T-helper 22 cell (primary cell): Measurements from ENCODE around the gene FARP1.
"Not testable (repeated sequence)": the region's sequence is repeated elsewhere in the genome, so short reads cannot be mapped to it uniquely, and the experiment has no call there.

Source experiments
- DNase-seq: peaks from one replicate; pipeline ENCODE4 v3.0.0-alpha.2; 2020; ENCODE audit warnings: low read depth

The FARP1 gene

DNA sequence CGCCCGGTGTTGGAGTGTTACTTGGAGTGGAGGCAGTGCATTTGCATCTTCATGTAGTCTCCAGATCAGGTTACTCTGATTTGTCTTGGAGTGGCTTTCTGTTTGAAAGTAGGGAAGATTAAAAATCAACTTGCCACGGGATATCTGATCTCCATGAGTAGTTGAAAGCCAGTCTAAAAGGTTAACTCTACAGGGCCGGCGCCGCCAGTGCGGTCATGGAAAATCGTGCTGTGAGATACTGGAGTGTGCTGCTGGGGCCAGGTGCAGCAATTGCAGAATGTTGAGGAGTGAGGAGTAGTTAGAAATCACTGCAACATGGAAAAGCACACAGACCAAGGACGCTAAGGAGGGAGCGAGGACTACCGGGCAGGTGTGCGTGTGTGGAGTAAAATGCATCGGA is 259.0 kb downstream of the FARP1 start:
- DNase-seq, result no peak

DNA sequence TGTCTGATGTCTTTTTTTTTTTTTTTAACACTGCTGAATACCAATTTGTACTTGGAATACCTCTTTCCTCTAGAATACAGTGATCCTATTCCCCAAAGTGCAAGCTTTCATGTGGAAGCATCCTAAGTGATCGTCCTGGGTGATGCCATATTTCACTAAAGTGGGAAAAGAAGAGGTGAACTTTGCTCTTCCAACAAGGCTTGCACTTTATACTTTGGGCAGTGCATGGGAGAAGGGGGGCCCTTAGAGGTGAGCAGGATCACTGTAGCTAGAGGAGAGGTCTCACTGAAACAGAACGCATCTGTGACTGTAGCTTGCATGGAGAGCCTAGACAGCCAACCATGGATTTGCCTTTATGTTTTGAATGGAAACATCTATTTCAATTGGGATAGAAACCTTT is 260.2 kb downstream of the FARP1 start:
- no peak for DNase-seq

DNA sequence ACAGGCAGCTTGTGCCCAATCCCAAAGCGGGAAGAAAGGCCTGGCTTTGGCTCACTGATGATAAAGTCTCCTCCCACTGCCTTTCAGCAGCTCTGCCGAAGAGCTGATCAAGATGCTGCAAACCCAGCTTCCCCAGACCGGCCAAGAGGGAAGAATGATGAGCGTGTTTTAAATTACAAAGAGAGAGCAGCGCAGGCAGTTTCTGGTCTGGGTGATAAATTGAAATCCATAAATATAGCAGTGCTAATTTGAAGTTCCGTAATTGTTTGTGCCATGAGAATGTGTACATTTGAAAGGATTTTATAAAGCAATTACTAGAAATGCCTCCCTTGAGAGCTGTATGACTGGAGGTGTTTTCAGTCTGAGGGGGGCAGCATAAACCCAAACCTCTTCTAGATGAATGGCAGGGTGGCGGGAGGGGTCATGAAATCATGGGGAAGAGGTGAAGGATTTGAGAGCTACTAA is 262.2 kb downstream of the FARP1 start:
- no peak for DNase-seq

DNA sequence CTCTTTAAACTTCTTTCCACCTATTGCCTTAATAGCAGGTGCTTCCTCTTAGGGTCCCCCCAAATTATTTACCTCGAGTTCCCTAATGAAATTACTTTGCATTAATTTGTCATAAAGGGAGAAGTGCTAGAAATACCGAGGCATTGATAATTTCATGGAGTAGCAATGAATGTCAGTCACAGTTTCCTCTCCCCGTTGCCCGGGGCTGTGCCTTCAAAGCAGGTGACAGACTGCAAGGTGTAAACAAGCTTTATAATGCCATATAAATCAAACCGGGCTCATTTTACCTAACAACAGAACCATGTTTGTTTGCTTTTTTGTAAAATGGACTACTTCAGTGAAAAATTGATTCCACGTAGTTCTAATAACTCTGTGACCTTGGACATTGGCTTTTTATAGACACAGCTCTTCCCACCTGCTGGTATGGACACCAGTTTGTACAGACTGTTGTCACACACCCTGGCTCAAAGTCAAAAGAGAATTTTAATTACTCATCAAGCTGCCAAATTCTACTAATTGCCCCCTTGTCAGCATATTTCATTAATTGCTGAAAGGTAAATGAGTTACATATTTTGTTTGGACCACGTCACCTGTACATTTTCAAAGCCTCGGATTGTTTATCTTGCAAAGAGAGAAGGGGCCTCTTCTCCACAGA is 262.9 kb downstream of the FARP1 start:
- DNase-seq, result no peak

DNA sequence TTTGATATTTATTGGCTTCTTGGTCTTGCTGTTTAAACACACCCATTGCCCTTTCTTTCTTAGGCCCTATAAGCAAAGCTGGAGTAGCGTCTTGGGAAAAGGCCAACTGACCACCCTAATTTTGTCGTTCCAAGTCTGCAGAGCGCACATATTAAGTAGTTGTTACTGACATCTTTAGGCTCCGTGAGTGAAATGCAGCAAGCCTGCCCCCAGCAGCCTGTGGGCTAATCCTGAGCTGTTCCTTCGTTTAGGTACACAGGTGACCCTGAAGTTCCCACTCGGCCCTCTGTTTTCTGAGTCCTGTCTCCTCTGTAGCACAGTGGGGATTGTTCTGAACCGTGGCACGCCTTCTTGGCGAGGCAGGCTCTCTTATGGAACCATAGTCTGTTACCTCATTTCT is 263.5 kb downstream of the FARP1 start:
- no peak for DNase-seq

DNA sequence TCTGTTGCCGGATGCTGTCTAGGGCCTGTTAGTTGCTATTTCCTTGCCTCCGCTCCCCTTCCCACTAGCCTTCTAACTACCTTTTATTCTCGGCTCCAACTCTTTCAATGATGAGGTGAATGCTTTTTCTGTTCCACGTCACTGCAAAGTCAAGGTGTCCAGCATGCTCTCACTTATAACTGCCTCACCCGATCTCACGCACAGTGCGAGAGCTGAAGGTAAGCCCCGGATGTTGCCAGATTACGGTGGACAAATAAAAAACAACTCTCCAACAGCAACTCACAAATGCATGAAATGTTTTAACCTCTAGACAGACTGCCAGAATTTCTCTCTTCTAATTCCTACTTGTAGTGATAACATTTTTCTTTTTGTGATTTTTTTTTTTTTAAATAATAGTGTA is 264.1 kb downstream of the FARP1 start:
- no peak for DNase-seq

DNA sequence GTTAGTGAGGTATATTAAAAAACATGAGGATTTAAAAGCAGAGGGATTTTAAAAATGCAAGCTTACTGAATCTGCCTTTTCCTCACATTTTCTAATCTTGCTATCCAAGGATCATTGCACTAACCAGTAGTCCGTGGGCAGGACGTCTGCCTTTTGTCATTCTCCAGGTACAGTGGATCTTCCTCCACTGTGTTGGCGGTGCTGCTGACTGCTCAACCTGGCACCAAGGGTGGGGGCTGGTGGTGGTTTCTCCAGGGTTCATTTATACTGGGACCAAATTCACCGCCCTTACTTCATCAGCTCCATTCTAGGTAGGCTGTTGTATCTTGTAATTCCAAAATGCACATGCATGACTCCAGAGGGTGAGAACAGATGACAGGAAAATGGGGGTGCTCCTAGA is 264.7 kb downstream of the FARP1 start:
- no peak for DNase-seq

DNA sequence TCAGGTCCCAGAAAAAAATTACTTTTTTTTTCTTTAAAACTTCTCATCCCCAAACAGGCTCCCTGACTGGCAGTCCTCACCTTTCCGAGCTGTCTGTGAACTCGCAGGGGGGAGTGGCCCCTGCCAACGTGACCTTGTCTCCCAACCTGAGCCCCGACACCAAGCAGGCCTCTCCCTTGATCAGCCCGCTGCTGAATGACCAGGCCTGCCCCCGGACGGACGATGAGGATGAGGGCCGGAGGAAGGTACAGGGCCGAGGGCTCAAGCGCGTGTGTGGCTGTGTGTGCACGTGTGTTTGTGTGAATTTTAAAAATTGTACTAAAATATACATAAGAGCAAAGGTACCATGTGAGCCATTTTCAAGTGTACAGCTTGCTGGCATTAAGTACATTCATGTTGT is 266.4 kb downstream of the FARP1 start:
- no peak for DNase-seq

DNA sequence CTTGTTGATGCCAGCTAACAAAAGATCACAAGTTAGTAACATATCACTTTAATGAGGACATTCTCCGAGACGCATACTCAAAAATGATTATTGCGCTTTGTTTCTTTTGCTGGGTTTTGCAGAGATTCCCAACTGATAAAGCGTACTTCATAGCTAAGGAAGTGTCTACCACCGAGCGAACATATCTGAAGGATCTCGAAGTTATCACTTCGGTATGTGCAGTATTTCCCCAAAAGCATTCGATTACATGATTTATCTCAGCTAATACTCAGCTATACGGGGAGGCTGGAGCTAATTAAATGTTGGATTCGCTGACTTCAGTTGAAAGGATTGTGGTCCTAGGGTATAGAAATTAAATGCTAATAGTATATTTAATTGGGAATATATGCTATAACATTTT is 267.7 kb downstream of the FARP1 start:
- DNase-seq, result no peak

DNA sequence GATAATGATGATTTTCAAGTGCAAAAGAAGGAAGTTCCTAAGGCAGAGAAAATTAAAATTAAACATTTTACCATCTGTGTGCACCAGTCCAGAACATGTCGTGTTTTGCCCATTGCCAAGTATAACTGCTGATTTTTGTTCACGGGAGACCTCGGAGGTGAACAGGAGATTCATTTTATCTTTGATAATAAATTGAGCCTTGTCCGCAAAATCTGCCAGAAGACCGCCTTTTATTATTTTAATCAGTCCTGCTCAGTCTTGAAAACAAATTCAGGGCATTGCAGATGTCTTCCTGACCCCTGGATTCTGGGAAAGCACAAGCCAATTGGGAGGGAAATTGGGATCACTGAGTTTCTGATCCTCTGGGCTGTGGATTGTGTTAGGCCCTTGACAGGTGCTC is 268.1 kb downstream of the FARP1 start:
- DNase-seq, result no peak

DNA sequence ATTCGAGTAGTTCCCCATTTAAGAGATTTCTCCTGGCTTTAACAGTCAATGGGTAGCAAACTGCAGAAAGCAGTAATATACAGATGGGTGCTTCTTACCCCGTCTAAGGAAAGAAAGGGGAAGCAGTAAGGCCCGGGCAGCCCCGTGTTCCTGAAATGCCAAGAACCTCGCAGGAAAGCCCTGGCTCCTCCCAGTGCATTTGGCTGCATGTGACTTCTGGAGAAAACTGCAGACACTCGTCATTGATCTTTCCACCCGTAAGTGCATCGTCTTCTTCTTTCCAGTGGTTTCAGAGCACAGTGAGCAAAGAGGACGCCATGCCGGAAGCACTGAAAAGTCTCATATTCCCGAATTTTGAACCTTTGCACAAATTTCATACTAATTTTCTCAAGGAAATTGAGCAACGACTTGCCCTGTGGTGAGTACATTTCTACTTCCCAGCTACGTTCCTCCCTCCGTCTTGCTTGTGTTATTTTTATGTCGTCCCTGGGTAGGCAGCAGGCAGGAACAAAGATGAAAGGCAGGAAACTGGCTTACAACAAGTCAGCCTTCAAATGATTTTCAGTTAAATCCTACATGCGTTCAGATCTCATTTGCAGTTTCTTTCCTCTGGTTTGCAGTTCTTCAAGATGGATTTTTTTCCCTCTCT is 268.8 kb downstream of the FARP1 start:
- no peak for DNase-seq

DNA sequence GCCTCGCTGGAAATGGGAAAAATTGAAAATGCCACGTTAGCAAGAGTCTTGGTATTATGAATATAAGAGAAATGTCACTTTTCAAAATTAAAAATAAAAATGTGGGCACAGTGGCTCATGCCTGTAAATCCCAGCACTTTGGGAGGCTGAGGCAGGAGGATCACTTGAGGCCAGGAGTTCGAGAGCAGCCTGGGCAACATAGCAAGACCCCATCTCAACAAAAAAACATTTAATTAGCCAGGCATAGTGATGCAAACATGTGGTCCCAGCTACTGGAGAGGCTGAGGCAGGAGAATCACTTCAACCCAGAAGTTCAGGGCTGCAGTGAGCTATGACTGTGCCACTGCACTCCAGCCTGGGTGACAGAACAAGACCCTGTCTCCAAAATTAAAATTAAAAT is 270.4 kb downstream of the FARP1 start:
- DNase-seq, result not testable (repeated sequence)

DNA sequence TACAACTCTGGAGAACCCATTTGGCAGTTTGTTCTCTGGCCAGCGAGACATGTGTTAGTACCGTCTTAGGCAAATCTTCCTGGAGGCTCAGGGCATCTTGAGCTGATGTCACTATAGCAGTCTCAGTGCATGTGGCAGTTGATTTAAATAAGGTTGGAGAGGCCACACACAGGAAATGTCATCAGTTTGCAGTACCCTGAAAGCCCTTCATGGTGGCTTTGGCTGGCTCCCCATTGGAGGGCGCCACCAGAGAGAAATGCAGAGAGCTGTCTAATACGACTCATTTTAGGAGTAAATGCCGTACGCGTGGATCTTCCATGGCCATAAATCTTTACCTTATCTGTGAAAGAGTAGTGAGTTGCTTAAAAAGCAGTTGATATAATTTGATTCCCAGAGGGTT is 270.9 kb downstream of the FARP1 start:
- no peak for DNase-seq

DNA sequence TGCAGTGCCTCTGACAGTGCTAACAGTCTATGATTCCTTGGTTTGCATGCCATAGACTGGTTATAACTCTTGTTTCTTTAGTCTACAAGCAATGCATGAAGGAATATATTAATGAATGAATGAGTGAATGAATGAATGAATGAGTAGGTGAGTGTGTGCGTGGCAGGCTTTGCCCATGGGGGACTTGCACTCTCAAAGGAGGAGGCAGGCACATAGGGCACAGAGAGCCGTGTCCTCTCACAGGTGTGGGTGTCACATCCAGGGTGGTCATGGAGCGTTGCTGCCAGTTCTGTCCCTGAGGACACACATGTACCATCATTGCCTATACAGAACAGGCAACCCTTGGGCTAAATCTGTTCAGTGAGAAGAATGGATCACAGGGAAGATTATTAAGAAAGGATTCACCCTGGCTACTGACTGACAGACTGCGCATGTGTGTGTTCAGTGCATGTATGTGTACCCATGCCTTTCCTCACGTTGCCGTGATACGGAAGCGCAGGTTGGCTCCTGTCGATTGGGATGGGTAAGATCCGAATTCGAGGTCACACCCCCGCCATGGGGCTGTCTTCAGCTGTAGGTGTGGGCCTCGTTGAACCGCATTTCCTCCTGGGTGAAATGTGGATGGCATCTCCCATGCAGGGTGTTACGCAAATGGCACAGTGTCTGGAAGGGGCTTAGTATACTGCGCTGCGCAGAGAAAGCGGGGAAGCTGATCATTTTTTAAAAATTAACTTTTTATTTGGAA is 272.6 kb downstream of the FARP1 start:
- no peak for DNase-seq

DNA sequence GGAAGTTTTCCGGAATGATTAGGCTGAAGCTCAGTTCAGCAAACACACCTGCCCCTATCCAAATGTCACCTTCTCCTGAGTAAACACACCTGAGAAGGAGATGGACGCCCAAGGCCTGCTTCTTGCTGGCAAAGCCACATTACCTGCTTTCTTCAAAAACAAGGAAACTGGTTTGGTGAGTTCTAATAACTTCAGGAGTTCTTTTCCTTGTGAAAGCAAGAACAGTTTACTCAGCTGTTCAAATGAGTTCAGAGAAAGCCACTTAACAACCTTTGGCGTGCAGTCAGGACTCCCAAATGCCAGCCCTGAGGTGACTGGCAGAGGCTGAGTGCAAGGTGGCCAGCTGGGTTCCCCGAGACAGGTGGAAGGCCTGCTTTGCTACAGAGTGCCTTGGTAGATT is 273.5 kb downstream of the FARP1 start:
- no peak for DNase-seq

DNA sequence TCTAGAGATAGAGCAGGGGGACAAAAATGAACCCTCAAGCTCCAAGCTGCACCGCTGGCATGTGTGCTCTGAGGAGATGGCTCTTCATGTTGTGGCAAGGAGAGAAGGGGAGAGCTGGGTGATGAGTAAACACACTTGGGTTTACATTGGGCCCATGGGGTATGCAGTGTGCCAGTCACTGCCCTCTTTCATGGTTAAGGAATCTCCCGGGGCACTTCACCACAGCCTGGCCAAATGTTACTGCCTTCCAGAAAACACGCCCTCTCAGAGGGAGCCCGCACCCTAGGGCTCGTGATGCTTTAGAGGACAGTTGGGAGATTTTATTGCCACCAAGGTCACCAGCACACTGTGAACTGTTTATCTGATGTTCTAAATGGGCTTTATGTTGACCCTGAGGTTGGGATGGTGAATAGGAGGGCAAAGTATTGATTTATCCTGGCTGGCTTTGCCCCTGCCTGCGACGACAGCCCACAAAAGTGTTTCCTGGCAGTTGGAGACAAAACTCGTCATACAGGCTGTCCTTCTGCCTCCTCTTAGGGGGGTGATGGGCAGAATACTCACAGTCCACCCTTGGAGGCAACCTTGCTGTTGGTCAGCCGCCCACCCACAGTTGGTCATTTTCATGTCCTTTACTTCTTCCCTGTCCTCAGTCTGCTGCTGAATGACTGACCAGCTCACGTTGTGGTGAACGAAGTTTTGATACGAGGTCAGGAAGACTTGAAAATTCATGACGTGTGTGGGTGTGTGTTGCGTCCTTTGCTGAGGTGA is 277.1 kb downstream of the FARP1 start:
- DNase-seq, result no peak

DNA sequence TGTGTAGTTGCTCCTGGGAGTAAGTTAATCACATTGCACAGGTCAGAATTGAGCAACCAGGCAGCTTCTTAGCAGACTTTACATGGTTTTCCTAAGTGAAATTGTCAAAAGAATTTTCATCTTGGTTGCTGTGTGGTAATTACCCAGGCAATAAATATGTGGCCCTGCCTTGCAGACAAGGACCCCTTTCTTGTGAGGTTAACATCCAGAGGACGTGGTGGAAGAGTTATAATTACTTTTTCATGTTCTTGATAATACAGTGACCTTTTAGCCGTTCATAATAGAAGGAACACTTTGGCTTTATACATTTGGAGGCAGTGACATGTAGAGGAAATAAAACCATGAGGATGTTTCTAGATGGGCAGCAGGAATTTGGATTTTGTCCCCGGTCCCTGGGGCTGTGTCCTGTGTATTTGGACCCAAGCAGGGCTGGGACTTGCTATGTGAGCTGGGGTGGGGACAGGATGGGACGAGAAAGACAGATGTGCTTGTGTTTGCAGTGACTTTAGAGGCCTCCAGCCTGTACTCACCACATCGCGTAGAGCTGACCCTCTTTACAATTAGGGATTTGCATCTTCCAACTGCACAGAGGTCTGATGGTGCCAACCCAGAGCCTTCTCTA is 277.8 kb downstream of the FARP1 start:
- DNase-seq, result no peak

DNA sequence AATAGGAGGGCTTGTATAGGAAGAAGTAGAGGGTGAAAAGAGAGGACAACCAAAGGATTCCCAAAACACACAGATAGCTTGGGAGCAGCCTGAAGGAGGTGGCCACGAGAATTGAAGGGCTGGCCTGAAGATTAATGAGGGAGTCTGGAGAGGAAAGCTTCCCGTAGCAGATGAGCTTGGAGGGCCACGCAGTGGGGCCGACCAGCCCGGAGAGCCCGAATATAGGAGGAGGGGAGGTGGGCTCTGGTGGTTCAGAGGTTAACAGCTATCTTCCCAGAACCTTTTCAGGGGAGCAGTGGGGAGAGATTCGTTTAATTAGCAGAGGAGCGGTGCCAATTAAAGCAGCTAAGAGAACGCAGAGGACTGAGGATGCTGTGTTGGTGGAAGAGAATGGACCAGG is 279.2 kb downstream of the FARP1 start:
- DNase-seq, result no peak

DNA sequence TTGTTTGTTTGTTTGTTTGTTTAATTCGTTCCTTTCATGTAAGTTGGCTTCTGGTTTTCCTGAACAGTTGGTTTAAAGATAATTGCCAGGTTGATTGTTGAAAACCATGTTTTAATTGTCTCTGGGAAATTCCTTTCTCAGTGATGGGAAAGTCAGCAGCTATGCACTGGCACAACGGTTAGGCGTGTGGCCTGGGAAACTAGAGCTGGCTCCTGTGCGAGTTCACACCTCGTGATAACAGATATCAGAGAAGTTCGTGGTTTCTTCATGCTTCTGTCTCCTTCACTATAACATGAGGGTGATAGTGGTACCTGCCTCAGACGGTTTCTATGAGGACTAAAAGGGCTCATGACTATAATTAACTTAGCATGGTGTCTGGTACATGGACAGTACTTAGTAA is 280.5 kb downstream of the FARP1 start:
- DNase-seq, result no peak

DNA sequence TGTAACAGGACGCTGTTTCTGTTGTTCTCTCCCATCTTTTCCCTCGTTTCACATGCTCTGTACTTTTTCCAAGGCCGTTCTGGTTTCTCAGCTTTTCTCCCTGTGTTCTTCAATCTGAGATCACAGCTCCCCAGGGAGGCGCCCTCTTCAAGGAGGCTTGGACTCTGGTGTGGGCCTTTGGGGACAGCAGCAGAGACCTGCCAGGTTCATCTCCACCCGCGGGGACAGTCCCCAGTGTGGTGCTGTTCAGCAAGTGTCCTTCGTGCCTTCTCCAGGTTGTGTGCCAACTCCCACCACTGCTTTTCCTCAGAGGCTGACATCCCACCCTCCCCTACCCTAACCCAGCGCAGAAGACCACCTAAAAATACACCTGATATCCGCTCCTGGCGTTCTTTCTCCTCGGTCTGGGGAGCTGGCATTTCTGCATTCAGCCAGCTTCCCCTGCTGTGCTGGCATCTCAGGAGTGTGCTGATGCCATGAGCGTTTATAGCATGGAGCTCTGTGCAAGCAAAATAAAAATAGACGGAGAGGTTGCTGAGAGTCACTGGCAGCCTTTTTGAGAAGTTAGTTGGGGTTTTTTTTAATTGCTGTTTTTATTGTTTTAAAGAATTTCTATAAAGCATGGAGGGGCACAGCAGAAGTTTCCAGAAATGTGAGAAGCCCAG is 284.6 kb downstream of the FARP1 start:
- no peak for DNase-seq

DNA sequence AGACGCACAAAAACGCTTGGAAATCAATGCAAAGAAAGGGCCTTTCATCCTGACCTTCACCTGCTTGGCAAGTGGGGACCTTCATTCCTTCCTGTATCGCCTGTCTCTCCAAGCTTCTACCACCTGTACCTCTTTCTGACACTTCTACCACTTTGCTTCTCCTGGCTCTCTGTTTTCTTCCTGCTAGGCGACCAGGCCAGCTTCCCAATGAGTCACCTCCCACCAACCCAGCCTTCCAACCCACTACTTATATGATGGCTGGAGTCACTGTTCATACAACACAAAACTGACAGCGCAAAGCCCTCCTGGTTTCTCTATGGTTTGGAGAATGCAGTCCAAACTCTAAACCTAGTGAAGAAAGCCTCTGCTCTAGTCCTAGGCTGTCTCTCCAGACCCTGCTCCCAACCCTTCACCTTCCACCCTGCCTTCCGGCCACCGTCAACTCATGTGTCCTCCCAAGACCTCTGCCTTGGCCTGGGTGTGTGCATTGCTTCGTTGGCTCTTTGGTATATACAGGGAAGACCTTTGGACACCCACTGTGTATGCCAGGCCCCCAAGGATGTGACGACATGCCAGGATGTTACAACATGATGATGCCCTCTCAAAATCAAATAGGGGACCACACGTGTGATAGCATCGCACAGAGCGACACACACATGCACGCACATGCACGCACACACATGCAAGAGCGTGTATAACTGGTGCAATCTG is 285.5 kb downstream of the FARP1 start:
- DNase-seq, result no peak
